Gastrocnemius medialis (tissue), 4 donors: ENCODE results near the gene NRROS.

Experiments used
- CTCF ChIP-seq, 5 experiments: fragments of 450-650 bp in 3 of 5; fragments of 200-600 bp in 2 of 5; sonication (generic) in 2 of 5; IDR thresholded peaks in 4 of 5; conservative IDR thresholded peaks in 1 of 5; 1 replicate in 4 of 5; 2 replicates in 1 of 5; pipeline ENCODE4 v1.5.1; 2016 to 2019; ENCODE audit warnings: antibody characterized with exemption in 5 of 5, mild to moderate bottlenecking in 3 of 5, moderate library complexity in 3 of 5
- POLR2A ChIP-seq, 2 donors: fragments of 450-650 bp; IDR thresholded peaks; one replicate each; pipeline ENCODE4 v1.6.1; 2017; ENCODE audit warnings: antibody characterized with exemption in 2 of 2, mild to moderate bottlenecking in 2 of 2, moderate library complexity in 2 of 2

DNA sequence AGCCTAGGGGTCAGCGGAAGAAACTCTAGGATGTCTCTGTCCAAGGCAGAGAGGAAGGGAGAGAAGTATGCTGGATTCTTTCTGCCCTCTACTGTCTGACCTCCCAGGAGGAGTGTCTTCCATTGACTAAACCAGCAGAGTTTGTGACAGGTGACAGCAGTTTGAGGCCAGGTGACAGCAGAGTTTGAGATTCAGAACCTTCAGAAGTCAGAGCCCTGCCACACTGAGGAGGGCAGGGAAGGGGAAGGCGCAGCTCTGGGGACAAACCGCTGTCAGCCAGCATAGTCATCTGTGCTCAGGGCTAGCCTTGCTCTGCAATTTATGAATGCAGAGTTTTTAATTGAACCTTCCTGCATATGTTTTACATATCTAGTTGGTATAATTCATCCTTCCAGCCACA is 12.3 kb downstream of the NRROS start:
- TF ChIP-seq CTCF (IDR thresholded peaks at IDR 0.05 in 4 of 5, conservative IDR thresholded peaks at IDR 0.05 in 1 of 5): no peak
- no peak for TF ChIP-seq POLR2A (IDR thresholded peaks at IDR 0.05)
